ENCODE results near the gene PIGZ. TPM values are rescaled to one million over a fixed set of nuclear protein-coding genes. Genes with fewer than 3 reads are reported as not detected.
A peak's percentile ranks its signal among the peaks of the same experiment; 100 is the strongest.

PIGZ gene
- total and polyA plus RNA-seq, 9 of the 15 experiments (the other 6 are each of a cell fraction or from before 2014, with no cell fraction given), result 0.15 to 1.8 (median 0.76) TPM

GRCh38 chr3:196942226-196942914 is 26.3 kb downstream of the PIGZ start, which contains the start of gene NCBP2 (continued):
- TF ChIP-seq E2F8 (IDR thresholded peaks at IDR 0.05; ENCODE audit: low read depth, partially characterized antibody) (peak; percentile 97), SIRT6 (IDR thresholded peaks at IDR 0.05; ENCODE audit: low read depth, low read length) (no peak), SAFB (IDR thresholded peaks at IDR 0.05; ENCODE audit: borderline replicate concordance, low read depth, low read length) (0 out of 2 replicates have a peak, but pooled peaks have one; percentile 13), CEBPB (tag; IDR thresholded peaks at IDR 0.05) (no peak), ZNF12 (CRISPR knock-in tag; IDR thresholded peaks at IDR 0.05) (peak; percentile 36; the same call in 1 of the 2 replicates), MBD2 (IDR thresholded peaks at IDR 0.05; ENCODE audit: borderline replicate concordance, low read depth) (peak; percentile 84), ZNF407 (IDR thresholded peaks at IDR 0.05; ENCODE audit: low read depth) (no peak), ZFP30 (CRISPR knock-in tag; IDR thresholded peaks at IDR 0.05; ENCODE audit: borderline replicate concordance) (no peak), JUNB (CRISPR knock-in tag; conservative IDR thresholded peaks at IDR 0.05) (no peak)
